SK-N-SH (cell line): ENCODE data around the gene TBX4.

ENCODE experiments used
- CTCF ChIP-seq: fragments of 200-600 bp; sonication (generic); IDR thresholded peaks from 2 replicates; pipeline ENCODE4 v1.6.1; 2017; ENCODE audit warnings: antibody characterized with exemption, mild to moderate bottlenecking, moderate library complexity
- EZH2phosphoT487 ChIP-seq: fragments of 200-600 bp; sonication (generic); IDR thresholded peaks from 2 replicates; pipeline ENCODE4 v1.6.1; 2017; ENCODE audit warnings: low read depth, mixed run types, mild to moderate bottlenecking, antibody characterized with exemption, moderate library complexity, borderline replicate concordance
- GATA2 ChIP-seq: sonication (generic); formaldehyde crosslinking; IDR thresholded peaks from 2 replicates; pipeline ENCODE4 v1.5.0; 2020; ENCODE audit warnings: mild to moderate bottlenecking, missing genetic modification reagents
- JUND ChIP-seq: IDR thresholded peaks from 2 replicates; pipeline ENCODE4 v1.4.0; 2012
- MAX ChIP-seq: IDR thresholded peaks from 2 replicates; pipeline ENCODE4 v1.4.0; 2012; ENCODE audit warnings: low read depth
- MEF2A ChIP-seq: IDR thresholded peaks from 2 replicates; pipeline ENCODE4 v1.4.0; 2012; ENCODE audit warnings: low read depth, borderline replicate concordance
- NFIC ChIP-seq: IDR thresholded peaks from 2 replicates; pipeline ENCODE4 v1.4.0; 2012; ENCODE audit warnings: borderline replicate concordance
- RAD21 ChIP-seq: IDR thresholded peaks from 2 replicates; pipeline ENCODE4 v1.6.1; 2012; ENCODE audit warnings: mild to moderate bottlenecking, low read length
- REST ChIP-seq: IDR thresholded peaks from 2 replicates; pipeline ENCODE4 v1.6.1; 2012; ENCODE audit warnings: mild to moderate bottlenecking, low read depth, low read length, moderate library complexity
- RFX5 ChIP-seq: IDR thresholded peaks from 2 replicates; pipeline ENCODE4 v1.6.1; 2012; ENCODE audit warnings: mild to moderate bottlenecking, improper control_type of control experiment, low read length
- SMC3 ChIP-seq: IDR thresholded peaks from 2 replicates; pipeline ENCODE4 v1.6.1; 2012; ENCODE audit warnings: low read depth, low read length, improper control_type of control experiment
- TEAD4 ChIP-seq: IDR thresholded peaks from 2 replicates; pipeline ENCODE4 v1.4.0; 2012; ENCODE audit warnings: mild to moderate bottlenecking, borderline replicate concordance; ENCODE audit not compliant: insufficient read depth
- USF2 ChIP-seq: fragments of 150-350 bp; IDR thresholded peaks from 2 replicates; pipeline ENCODE4 v1.6.1; 2017; ENCODE audit warnings: antibody characterized with exemption, low read length, low read depth, borderline replicate concordance

- TF ChIP-seq TEAD4 (no peak), EZH2phosphoT487 (no peak), MEF2A (no peak), CTCF (no peak), RFX5 (no peak), REST (no peak), MAX (no peak), RAD21 (no peak), GATA2 (CRISPR knock-in tag) (no peak), USF2 (no peak), SMC3 (no peak), NFIC (no peak), JUND (no peak)
Measured at GRCh38 chr17:61511480-61512182, 59.4 kb downstream of the TBX4 start.
